Ishikawa (cell line): Measurements from ENCODE around the gene CDC42BPB.

Experiments used
- EGR1 ChIP-seq: IDR thresholded peaks from 2 replicates; pipeline ENCODE4 v1.6.1; 2012
- EP300 ChIP-seq: IDR thresholded peaks from 2 replicates; pipeline ENCODE4 v1.6.1; 2012; ENCODE audit warnings: borderline replicate concordance
- MAX ChIP-seq: IDR thresholded peaks from 2 replicates; pipeline ENCODE4 v1.6.1; 2012
- NFIC ChIP-seq: IDR thresholded peaks from 2 replicates; pipeline ENCODE4 v1.6.1; 2012
- RAD21 ChIP-seq: IDR thresholded peaks from 2 replicates; pipeline ENCODE4 v1.6.1; 2012; ENCODE audit warnings: low read depth
- REST ChIP-seq: IDR thresholded peaks from 2 replicates; pipeline ENCODE4 v1.6.1; 2012; ENCODE audit warnings: low read depth, mild to moderate bottlenecking
- TAF1 ChIP-seq: IDR thresholded peaks from 2 replicates; pipeline ENCODE4 v1.6.1; 2012; ENCODE audit warnings: low read depth, mild to moderate bottlenecking
- TCF12 ChIP-seq: IDR thresholded peaks from 2 replicates; pipeline ENCODE4 v1.6.1; 2012; ENCODE audit warnings: low read depth
- TEAD4 ChIP-seq: IDR thresholded peaks from 2 replicates; pipeline ENCODE4 v1.6.1; 2012
- USF1 ChIP-seq: IDR thresholded peaks from 2 replicates; pipeline ENCODE4 v1.6.1; 2012
- YY1 ChIP-seq: IDR thresholded peaks from 2 replicates; pipeline ENCODE4 v1.6.1; 2012; ENCODE audit warnings: low read depth

- TF ChIP-seq REST (no peak), EGR1 (no peak), RAD21 (no peak), TAF1 (no peak), TEAD4 (no peak), MAX (no peak), EP300 (no peak), NFIC (no peak), TCF12 (no peak), USF1 (no peak), YY1 (no peak)
Measured at GRCh38 chr14:102930138-102930752, 127.1 kb downstream of the CDC42BPB start.
